HG03342 (cell line): Measurements from ENCODE around the gene ZMPSTE24.

Source experiments
- ATAC-seq: cut with Tn5 transposase; IDR thresholded peaks from one replicate; pipeline ENCODE4 v1.9.1; 2021; ENCODE audit warnings: mild to moderate bottlenecking, moderate library complexity; ENCODE audit not compliant: unreplicated experiment

The ZMPSTE24 gene

DNA sequence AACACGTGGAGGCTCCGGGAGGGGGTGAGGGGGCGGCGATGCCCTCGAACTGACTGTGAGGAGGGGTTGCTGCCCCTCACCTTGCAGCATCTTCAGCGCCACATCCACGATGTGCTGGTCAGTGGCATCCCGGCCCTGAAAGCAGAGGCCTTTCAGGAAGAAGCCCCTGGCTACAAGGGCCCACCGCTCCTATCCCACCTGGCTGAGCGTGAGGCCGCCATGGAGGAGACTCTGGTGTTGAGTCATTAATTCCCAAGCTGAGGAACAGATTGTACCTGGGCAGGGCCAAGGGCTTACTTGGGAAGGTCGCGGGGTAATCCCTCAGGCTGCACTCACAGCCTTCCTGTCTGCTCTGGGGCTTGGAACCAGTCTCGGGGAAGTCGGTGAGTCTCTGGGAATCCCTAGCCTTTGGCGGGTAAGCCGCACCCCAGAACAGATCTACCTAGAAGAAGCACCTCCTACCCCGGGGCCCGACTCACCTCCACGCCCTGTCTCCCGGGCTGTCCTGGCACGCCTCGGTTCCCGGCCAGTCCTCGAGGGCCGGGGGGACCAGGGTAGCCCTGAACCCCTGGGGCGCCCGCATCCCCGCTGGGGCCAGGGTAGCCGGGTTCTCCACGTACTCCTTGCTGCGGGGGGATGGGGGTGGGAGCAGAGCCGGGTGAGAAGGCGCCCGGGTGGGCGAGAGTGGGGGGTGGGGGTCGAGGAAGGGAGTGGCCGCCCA, 45.2 kb downstream of the ZMPSTE24 start:
- ATAC-seq = no peak

DNA sequence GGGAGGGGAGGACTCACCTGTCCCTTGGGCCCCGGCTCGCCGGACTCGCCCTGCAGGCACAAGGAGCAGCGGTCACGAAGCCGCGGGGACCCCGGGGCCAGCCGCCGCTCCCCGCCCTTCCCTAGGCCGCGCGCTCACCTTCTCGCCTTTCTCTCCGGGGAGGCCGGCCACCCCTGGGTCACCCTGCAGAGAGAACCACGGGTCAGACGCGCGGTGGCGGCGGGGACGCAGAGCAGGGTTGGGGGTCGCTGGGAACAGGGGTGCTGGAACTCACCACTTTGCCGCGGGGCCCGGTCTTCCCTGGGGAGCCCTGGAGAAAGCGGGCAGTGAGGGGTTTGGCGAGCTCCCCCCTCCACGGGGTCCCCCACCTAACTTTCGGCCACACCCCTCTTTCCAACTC, 45.8 kb downstream of the ZMPSTE24 start:
- ATAC-seq = no peak

DNA sequence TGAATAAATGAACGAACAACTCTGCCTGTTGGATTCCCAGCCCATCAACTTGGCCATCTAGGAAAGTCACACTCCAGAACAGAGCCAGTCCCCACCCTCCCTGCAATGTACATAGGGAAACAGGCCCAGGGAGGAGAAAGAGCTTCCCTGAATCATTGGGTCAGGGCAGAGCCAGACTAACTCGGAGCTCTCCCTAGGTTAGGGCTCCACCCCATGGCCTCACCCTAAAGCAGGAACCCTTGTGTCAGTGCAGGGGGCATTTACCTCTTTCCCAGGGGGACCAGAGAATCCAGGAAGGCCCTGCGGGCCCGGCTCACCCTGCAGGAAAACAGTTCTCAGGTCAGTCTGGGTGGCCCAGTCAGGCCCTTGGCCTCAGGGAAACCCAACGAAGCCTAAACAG, 47.4 kb downstream of the ZMPSTE24 start:
- no peak for ATAC-seq

DNA sequence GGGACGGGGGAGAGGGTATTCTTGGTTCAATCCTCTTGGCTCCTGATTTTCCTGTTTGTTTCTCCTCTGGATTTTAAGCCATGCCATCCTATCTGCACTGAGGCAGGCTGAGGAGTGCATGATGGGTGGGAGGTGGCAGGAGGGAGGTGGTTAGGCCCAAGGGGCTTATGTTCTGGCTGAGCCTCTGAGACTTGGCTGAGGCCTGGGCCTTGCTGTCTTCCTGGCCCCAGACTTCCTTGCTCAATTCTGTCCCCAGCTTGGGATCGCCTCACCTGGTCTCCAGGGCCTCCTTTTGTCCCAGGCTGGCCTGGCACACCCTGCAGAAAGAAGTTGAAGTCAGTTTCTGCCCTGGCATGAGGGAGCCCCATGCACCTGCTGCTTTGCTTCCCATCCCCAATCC, 47.8 kb downstream of the ZMPSTE24 start:
- no peak for ATAC-seq

DNA sequence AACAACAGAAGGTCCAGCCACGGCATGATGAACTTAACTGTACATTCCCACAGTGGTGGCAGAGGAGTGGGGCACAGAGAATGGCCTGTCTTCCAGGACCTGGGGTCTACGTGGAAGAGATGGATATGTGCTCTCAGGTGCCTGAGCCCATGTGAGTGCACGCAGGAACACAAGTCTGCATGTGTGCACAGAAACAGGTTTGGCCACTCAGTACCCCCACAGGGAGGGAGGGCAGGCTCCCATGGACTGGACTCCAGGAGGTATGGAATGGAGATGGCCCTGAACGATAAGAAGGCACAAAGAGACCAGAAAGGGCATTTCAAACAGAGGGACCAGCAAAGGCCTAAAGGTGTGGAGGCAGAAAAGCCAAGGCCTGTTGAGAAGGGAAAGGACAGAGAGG, 48.3 kb downstream of the ZMPSTE24 start:
- ATAC-seq = no peak

DNA sequence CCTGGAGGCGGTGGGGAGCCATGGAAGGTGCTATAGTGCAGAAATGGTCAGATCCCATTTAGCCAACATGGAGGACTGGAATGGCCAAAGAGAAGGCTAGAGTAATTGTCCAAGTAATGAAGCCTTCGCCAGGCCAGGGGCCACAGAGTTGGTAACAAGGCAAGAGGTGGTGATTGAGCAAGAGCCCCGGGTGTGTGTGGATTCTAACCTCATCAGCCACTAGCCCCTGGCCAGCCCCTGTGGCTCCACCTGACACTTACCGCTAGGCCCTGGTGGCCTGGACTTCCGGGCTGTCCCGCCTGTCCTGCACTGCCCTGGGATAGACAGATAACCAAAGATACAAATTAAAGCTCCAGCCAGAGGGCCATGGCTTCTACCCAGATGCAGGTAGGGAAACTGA, 49.1 kb downstream of the ZMPSTE24 start:
- ATAC-seq = no peak

DNA sequence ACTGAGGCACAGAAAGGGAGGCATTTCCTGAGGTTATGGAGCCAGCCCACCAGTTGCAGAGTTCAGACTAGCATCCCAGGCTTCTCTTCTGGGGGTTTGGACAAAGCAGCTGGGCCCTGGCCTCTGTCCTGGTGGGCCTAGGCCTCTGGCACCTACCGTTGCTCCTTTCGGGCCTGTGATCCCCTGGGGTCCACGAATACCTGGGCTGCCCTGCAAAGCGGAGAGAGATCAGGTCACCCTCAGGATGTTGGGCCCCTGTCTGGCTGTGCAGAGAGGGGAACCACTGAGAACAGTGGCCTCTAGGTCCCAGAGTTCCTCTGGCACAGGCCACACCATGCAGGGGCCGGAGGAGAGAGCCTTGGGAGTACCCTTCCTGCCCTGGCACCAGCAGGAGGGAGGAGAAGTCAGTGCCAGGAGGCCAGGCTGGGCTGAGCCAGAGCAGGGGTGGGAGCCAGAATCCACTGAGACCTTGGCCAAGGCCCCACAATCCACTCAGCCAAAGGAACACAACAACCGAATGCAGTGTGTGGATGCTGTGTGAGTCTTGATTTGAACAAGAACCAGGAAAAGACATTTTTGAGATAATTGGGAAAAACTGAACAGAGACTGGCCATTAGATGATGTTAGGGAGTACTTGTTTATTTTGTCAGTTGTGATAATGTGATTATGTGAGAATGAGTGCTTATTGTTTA, 50.1 kb downstream of the ZMPSTE24 start:
- no peak for ATAC-seq

DNA sequence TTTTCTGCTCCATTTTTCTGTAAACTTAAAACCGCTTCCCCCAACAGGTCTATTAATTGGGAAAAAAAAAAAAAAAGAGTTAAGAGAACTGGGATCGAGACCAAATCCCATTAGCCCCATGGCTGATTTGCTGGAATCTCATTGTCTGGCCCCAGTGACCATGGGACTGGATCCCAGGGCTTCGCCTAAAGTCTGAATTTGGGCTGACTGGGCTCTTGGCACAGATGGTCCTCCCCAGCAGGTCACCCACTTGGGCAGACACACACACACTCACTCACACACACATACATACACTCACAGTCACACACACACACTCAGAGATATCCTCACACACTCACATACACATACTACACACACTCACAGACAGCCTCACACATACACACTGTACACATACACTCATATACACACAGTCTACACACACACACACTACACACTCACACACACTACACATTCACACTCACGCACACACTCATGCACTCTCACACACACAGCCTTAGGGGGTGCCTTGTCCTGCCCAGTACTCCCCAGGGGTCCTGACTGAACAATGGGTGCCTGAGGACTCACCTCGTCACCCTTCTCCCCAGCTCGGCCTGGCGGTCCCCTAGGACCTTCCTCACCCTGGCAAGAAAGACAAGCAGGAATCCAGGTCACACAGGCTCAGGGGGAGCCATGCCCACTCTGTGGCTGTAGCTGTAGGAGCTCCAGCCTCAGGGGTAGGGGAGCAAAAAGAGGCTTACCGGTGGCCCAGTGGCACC, 51.5 kb downstream of the ZMPSTE24 start:
- ATAC-seq = no peak

DNA sequence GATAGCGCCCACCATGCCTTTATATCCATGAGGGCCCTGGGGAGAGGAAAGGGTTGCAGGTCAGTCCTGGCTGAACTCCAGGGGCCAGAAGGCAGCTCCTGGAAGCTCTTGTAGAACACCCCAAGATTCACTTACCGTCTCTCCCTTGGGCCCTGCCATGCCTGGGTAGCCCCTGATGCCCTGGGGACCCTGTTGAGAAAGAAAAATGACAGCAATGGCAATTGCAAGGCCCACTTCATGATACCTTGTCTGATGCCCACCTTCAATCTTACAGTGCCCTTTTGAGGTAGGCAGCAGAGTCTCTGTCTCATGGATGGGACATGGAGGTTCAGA, 52.1 kb downstream of the ZMPSTE24 start:
- no peak for ATAC-seq

DNA sequence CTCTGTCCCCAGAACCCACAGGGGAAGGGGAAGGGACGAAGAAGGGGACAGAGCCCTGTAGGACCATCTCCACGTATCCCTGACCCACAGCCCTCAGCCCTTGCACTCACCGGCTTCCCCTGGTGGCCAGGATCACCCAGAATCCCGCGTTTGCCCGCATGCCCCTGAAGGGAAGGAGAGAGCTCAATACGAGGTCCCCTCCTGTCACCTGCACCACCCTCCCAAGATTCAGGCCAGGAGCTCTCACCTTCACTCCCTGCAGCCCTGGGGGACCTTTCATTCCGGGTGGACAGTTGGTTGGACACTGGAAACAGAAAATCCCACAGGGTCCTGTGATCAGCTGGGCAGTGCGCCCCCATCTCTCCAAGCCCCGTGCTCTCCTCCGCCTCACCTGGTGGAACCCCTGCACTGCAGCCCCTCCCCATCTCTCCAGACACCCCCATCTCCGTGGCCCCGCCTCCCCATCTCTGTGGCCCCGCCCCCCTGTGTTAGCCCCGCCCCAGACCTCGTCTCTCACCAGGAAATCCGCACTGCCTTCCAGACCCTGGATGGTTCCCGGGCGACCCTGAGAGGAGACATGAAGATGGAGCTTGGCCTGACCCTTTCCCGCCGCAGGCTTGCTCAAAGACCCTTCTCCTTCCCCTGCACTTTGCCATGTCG, 53.1 kb downstream of the ZMPSTE24 start:
- no peak for ATAC-seq

DNA sequence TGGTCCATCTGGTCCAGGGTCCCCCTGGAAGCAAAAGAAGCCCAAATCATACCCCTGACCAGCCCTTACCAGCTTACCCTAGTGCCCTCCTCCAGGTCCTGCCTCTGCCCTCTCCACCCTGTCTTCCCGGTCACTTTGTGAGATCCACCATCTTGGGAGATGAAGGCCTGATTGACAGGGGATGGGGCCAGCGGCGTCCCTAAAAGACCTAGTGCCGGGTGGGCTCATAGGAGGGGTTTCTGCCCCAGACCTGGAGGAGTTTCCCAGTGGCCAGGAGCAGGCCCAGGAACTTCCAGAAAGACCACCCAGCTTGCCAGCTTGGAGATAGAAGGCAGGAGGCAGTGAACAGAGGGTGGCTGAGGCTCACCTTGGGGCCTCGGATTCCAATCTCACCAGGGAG, 53.7 kb downstream of the ZMPSTE24 start:
- no peak for ATAC-seq

DNA sequence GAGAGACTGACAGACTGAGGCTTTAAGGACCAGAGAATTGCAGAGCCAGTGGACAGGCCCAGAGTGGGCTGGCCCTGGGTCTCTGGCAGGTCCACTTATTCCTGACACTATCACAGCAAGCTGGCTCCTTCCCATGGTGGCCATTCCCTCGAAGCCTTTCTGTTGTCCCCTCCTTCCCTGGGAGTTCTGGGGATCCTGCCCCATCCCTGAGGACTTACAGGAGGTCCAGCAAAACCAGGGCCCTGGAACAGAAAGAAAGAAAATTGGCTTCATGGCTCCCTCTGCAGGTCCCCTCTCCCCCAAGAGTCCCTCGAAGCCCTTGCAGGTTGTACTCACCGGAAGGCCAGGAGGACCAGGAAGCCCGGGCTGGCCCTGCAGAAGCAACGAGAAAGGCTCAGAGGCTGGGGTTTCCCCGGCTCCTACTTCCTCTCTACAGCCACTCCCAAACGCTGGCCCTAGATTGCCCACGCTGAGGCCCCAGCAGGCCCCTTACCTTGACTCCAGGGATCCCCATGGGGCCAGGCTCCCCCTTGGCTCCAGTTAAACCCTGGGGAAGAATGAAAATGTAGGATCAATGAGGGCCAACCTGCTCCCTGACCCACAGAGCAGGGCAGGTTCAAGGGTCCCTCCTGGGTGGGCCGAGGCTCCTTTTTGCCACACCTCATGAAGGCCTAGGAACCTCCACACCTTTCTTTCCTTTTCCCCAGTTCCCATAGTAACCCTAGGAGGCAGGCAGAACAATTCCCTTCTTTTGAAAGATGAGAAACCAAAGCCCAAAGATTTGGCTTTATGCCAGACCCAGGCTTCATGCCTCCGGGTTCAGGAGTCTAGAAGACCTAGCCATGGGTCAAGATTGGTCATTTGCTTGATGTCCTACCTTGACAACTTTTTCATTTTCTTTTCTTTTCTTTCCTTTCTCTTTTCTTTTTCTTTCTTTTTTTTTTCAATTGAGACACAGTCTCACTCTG, 54.5 kb downstream of the ZMPSTE24 start:
- no peak for ATAC-seq

DNA sequence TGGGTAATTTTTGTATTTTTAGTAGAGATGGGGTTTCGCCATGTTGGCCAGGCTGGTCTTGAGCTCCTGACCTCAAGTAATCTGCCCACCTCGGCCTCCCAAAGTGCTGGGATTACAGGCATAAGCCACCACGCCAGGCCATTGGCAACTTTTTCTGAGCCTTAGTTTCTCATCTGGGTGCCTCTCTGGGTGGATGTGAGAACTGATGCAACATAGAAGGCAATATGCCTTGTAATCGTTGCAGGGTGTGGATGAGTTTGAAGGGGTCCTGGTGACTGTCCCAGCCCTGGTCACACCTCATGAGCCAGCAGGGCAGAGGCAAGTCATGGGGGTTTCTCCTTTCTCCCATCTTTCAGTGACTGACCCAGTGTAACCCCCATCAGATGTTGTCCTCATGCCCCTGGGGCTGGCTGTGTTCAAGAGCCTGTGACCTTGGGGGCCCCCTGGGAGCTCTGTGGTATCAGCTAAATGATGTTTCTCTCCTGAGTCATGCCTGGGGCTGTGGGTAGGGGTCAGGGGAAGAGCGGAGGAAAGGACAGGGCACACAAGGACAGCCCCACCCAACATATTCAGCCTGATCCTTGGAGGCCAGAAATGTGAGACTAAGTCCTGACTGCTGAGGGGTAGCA, 55.4 kb downstream of the ZMPSTE24 start:
- ATAC-seq = no peak

DNA sequence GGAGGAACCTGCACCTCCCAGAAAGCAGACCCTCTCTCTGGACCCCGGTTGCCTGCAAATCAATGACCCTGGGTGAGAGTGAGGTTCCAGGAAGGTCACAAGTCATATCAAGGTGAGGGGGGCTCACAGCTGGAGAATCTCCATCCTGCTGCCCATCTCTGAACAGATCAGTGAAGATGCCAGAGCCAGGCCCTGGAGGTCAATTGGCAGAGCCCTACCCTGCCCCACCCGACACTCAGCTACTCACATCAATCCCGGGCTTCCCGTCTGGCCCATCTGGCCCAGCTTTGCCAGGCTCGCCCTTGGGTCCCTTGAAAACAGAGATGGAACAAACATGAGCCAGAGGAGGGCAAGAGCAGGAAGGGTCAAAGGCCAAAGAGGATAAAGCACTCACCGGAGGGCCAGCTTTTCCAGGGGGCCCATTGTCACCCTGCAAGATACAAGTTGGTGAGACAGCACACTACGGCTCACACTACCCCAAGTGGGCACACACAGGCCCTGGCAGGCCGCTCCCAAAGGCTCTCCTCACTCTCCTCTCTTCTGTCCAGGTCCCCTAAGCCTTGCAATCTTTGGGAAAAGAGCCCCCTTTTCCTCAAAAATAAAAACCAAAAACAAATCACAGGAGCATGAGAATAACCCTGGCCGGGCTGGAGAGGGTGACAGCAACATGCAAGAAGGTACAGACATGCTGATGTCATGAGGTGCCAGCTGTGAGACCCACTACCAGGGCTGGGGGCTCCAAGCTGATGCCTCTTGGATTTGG, 56.1 kb downstream of the ZMPSTE24 start:
- ATAC-seq = no peak

DNA sequence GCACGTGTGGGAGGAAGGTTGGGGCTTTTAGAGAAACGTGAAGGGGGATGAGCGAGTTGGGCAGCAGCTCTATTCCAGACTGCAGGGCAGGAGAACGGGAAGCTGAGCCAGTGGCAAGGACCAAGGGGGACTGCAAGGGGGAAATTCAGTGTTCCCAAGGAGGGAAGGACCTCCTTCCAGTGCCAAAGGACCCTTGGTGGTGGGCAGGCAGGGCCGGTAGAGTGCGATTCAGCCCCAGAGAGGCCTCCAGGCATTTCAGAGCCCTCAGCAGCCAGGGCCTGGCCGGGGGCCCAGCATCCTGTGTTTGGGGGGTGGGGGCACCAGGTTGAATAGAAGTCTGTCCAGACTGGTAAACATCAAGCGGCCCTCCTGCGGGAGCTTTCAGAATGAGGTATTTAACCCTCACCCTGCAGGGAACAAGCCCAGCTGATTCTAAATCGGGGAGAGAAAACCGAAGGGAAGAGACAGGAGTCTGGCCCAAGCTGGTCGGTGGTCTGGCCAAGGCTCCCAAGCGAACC, 56.7 kb downstream of the ZMPSTE24 start:
- ATAC-seq = no peak

DNA sequence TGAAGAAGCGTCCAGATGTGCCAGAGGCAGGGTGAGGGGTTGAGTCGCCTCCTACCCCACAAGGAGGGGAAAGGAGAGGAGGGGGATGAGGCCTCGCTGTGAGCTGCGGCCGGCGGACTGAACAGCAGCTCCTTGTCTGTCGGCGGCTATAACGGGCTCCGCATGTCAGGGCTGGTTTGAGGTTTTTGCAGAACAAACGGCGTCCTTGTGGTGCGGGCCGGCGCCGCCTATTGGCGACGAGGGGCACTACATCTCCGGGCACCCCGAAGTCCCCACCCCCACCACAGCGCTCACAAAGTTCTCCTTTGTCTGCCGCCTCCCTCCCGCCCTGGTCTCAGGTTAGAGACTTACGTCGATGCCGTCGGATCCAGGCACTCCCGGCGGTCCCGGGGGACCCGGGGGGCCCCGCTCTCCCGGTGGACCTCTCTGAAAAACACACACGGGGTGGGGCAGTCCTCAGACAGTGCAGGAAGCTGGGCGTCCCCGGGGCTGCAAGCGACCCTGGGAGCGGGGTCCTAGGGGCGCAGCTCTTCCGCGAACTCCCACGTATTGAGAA, 57.3 kb downstream of the ZMPSTE24 start:
- ATAC-seq = no peak

DNA sequence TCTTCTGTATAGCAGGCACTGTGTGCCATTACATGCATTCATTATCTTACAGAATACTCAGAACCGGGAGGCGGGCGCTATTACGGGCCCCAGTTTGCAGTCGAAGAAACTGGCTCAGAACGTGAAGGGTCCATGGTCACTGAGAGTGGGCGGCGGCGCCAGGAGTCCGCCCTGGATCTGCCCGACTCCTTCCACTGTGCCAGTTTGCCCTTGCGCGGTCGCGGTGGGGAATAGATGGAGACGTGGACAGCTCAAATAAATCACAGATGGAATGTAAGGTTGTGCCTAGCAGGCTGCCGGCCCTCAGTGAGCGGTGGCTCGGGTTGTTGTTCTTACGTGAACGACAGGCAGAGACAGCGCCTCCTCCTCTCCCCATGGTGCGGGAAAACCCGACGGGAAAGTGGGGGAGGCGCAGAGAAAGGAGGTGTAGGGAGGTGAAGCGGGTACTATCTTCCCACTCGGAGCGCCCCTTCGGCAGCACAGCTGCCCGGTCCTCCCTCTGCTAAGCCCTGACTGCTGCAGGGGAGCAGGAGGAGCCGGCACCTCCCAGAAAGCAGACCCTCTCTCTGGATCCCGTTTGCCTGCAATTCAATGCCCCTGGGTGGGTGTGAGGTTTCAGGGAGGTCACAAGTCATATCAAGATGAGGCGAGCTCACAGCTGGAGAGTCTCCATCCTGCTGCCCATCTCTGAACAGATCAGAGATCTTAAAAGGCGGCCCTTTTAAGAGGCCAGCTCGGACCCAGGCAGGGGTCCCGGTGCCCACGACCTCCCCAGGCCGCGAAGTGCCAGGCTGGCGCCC, 58.0 kb downstream of the ZMPSTE24 start:
- ATAC-seq = no peak
